Trophoblast cell (in vitro differentiated cells and primary cell): ENCODE measurements around the gene ZNF580.

ENCODE experiments used
- DNase-seq, 2 donors: peaks; one replicate each; pipeline ENCODE4 v3.0.0-alpha.2; 2016
- H2AFZ ChIP-seq: 2 replicates; pipeline ENCODE4 v1.6.1; 2013; ENCODE audit warnings: low read length, moderate library complexity, mild to moderate bottlenecking; ENCODE audit not compliant: insufficient read depth, poor library complexity
- H2AK5ac ChIP-seq: 2 replicates; pipeline ENCODE4 v1.6.1; 2013; ENCODE audit warnings: mild to moderate bottlenecking, low read length
- H2BK120ac ChIP-seq: 2 replicates; pipeline ENCODE4 v1.6.1; 2013; ENCODE audit warnings: low read length, mild to moderate bottlenecking, moderate library complexity; ENCODE audit not compliant: insufficient read depth, poor library complexity
- H2BK12ac ChIP-seq: 2 replicates; pipeline ENCODE4 v1.6.1; 2013; ENCODE audit warnings: mild to moderate bottlenecking, low read length, moderate library complexity
- H2BK5ac ChIP-seq: 2 replicates; pipeline ENCODE4 v1.6.1; 2013; ENCODE audit warnings: low read length, low read depth, moderate library complexity, mild to moderate bottlenecking; ENCODE audit not compliant: poor library complexity
- H3K14ac ChIP-seq: 2 replicates; pipeline ENCODE4 v1.6.1; 2013; ENCODE audit warnings: mild to moderate bottlenecking, low read length
- H3K18ac ChIP-seq: 2 replicates; pipeline ENCODE4 v1.6.1; 2013; ENCODE audit warnings: mild to moderate bottlenecking, low read length
- H3K23ac ChIP-seq: 2 replicates; pipeline ENCODE4 v1.6.1; 2013; ENCODE audit warnings: low read length
- H3K27ac ChIP-seq: 2 replicates; pipeline ENCODE4 v1.5.1; 2013; ENCODE audit warnings: low read depth, mild to moderate bottlenecking, inconsistent platforms, low read length, moderate library complexity
- H3K27me3 ChIP-seq: 2 replicates; pipeline ENCODE4 v1.6.1; 2013; ENCODE audit warnings: inconsistent platforms, mild to moderate bottlenecking, low read length, moderate library complexity; ENCODE audit not compliant: insufficient read depth
- H3K36me3 ChIP-seq, 2 experiments: 1 replicate in 1 of 2; 2 replicates in 1 of 2; pipeline ENCODE4 v1.6.1; 2013; ENCODE audit warnings: low read length in 2 of 2, mild to moderate bottlenecking in 2 of 2, moderate library complexity in 1 of 2; ENCODE audit not compliant: insufficient read depth in 2 of 2, control insufficient read depth in 1 of 2
- H3K4ac ChIP-seq: 2 replicates; pipeline ENCODE4 v1.6.1; 2013; ENCODE audit warnings: low read depth, mild to moderate bottlenecking, low read length, moderate library complexity
- H3K4me1 ChIP-seq, 2 experiments: 1 replicate in 1 of 2; 2 replicates in 1 of 2; pipeline ENCODE4 v1.6.1; 2013; ENCODE audit warnings: low read length in 2 of 2, mild to moderate bottlenecking in 2 of 2, moderate library complexity in 1 of 2; ENCODE audit not compliant: insufficient read depth in 2 of 2, control insufficient read depth in 1 of 2
- H3K4me2 ChIP-seq: 2 replicates; pipeline ENCODE4 v1.6.1; 2013; ENCODE audit warnings: inconsistent platforms, mild to moderate bottlenecking, low read length, moderate library complexity
- H3K4me3 ChIP-seq: 2 replicates; pipeline ENCODE4 v1.5.1; 2013; ENCODE audit warnings: mild to moderate bottlenecking, low read depth, low read length, inconsistent platforms
- H3K79me1 ChIP-seq: one replicate; pipeline ENCODE4 v1.6.1; 2013; ENCODE audit warnings: low read length
- H3K79me2 ChIP-seq: 2 replicates; pipeline ENCODE4 v1.6.1; 2013; ENCODE audit warnings: low read length, mild to moderate bottlenecking; ENCODE audit not compliant: control insufficient read depth, insufficient read depth, poor library complexity
- H3K9ac ChIP-seq: 2 replicates; pipeline ENCODE4 v1.6.1; 2013; ENCODE audit warnings: mild to moderate bottlenecking, low read length
- H3K9me3 ChIP-seq: 2 replicates; pipeline ENCODE4 v1.6.1; 2013; ENCODE audit warnings: low read depth, mild to moderate bottlenecking, control low read depth, inconsistent platforms, low read length; ENCODE audit not compliant: insufficient read depth
- H4K12ac ChIP-seq: 2 replicates; pipeline ENCODE4 v1.6.1; 2013; ENCODE audit warnings: low read depth, mild to moderate bottlenecking, low read length, moderate library complexity
- H4K8ac ChIP-seq: 2 replicates; pipeline ENCODE4 v1.6.1; 2013; ENCODE audit warnings: low read depth, mild to moderate bottlenecking, low read length, moderate library complexity
- H4K91ac ChIP-seq: one replicate; pipeline ENCODE4 v1.6.1; 2013; ENCODE audit warnings: low read depth, mild to moderate bottlenecking, low read length, moderate library complexity
- WGBS: extraction: QIAGEN DNeasy Blood & Tissue Kit; methylation state at CpG from one replicate; pipeline ENCODE4 v1.1.7; 2013; ENCODE audit warnings: missing lambda C conversion rate; ENCODE audit not compliant: insufficient read length, insufficient coverage; ENCODE audit errors: extremely low coverage; 5-methylcytosine and 5-hydroxymethylcytosine counted together

ZNF580 gene

DNA sequence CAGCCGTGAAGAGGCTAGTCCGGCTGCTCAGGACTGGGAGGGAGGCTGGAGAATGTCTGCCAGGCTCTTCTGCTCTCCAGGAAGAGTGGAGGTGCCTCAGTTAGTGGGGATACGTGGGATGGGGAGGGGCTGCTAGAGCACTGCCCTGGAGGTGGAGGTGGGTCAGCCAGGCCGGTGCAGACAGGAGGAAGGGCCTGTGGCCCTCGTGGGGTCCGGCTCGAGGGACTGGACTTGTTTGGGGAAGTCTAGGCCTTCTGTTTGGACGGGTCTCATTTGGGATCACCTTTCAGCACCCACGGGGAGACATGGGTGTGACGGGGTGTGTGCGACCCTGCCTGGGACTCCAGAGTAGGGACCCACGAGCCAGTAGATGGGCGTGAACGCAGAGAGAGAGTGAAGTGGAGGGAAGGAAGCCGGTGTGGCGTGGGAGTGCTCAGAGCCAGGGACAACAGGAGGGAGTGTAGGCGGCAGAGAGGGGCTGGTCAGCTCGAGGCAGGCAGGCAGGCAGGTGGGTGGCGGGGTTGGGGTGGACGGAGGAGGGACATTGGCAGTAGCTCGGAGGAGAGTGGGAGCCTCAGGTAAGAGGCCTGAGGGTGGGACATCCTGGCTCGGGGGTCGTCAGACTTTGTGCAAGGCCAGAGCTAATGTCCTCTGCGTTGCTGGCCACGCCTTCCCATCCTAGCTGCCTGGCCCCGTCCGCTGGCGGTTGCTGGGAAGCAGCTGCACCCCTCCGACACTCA lies 45.7 kb downstream of the ZNF580 start:
- H2AFZ ChIP-seq: no peak overlapping the region
- peaks cover 81 to 82% of the 10 kb centered on the region in 2 experiments for H3K36me3 ChIP-seq
- H4K12ac ChIP-seq: no peak overlapping the region
- no peak overlapping the region for H2BK12ac ChIP-seq
- H3K79me2 ChIP-seq: no peaks in the 10 kb centered on the region
- no peak overlapping the region for H2BK5ac ChIP-seq
- WGBS: no CpG with 5 or more reads among the region's 29 CpGs
- DNase-seq: no peak
- H3K27ac ChIP-seq: no peak overlapping the region
- H3K9ac ChIP-seq: no peak overlapping the region
- no peaks in the 10 kb centered on the region for H3K79me1 ChIP-seq
- no peak overlapping the region for H4K8ac ChIP-seq
- no peak overlapping the region for H4K91ac ChIP-seq
- H3K4me3 ChIP-seq: peak overlapping the region; percentile 16
- no peak overlapping the region for H3K4me2 ChIP-seq
- H2BK120ac ChIP-seq: no peak overlapping the region
- no peak overlapping the region for H3K14ac ChIP-seq
- H3K23ac ChIP-seq: no peak overlapping the region
- H3K4ac ChIP-seq: no peak overlapping the region
- H3K9me3 ChIP-seq: peaks cover 2% of the 10 kb centered on the region
- H3K27me3 ChIP-seq: no peaks in the 10 kb centered on the region
- no peak overlapping the region for H3K18ac ChIP-seq
- no peaks in the 10 kb centered on the region for H3K4me1 ChIP-seq
- H2AK5ac ChIP-seq: no peak overlapping the region

DNA sequence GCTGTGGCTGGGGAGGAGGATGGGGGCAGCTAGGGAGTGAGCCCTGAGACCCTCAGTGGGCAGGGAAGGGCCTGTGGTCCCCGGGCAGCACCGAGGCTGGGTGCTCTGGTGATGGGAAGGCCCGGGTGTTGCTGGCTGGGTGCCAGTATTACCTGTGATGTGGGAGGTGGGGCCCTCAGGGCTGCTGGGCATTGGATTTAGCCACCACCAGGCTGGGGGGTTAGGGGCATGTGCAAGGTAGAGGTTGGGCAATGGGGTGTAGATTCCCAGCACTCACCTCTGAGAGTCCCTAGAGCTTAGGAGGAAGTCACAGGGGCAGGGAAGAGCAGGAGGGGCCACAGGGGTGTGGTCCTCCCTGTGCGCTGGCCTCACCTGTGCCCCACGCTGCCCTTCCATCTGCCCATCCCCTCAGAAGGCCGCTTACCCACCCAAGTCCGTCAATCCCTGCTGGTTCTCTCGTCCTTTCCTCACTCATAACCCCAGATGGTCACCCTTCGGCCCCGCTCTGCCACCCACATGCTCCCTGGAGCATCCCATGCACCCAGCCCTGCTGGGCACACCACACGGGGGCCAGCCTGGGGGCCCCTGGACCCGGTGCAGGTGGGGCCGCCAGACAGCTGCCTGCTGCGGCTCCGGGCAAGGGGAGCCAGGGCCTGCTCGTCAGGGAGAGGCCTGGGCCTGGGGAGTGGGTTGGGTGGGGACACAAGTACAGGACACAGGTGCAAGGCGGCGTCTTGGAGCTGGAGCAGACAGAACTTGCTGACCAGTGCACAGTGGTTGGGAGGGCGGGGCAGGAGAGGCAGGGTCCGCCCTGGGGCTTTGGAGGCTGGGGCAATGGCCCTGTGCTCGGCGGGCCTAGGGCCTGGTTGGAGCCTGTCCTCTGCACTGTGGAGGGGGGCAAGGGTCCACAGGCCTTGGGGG lies 46.7 kb downstream of the ZNF580 start:
- H3K4me2 ChIP-seq: no peak overlapping the region
- H3K9me3 ChIP-seq: peaks cover 2% of the 10 kb centered on the region
- H3K4me3 ChIP-seq: no peak overlapping the region
- H3K27me3 ChIP-seq: no peaks in the 10 kb centered on the region
- no peaks in the 10 kb centered on the region for H3K79me1 ChIP-seq
- H3K9ac ChIP-seq: no peak overlapping the region
- peaks cover 82 to 84% of the 10 kb centered on the region in 2 experiments for H3K36me3 ChIP-seq
- no peak overlapping the region for H4K12ac ChIP-seq
- no peaks in the 10 kb centered on the region for H3K4me1 ChIP-seq
- no peak overlapping the region for H3K14ac ChIP-seq
- H4K91ac ChIP-seq: no peak overlapping the region
- DNase-seq: no peak
- no peak overlapping the region for H2AK5ac ChIP-seq
- no peak overlapping the region for H3K23ac ChIP-seq
- no peak overlapping the region for H2BK12ac ChIP-seq
- no CpG with 5 or more reads among the region's 22 CpGs for WGBS
- H2BK120ac ChIP-seq: no peak overlapping the region
- no peaks in the 10 kb centered on the region for H3K79me2 ChIP-seq
- H3K18ac ChIP-seq: no peak overlapping the region
- no peak overlapping the region for H4K8ac ChIP-seq
- no peak overlapping the region for H3K27ac ChIP-seq
- H2AFZ ChIP-seq: no peak overlapping the region
- no peak overlapping the region for H3K4ac ChIP-seq
- H2BK5ac ChIP-seq: no peak overlapping the region

DNA sequence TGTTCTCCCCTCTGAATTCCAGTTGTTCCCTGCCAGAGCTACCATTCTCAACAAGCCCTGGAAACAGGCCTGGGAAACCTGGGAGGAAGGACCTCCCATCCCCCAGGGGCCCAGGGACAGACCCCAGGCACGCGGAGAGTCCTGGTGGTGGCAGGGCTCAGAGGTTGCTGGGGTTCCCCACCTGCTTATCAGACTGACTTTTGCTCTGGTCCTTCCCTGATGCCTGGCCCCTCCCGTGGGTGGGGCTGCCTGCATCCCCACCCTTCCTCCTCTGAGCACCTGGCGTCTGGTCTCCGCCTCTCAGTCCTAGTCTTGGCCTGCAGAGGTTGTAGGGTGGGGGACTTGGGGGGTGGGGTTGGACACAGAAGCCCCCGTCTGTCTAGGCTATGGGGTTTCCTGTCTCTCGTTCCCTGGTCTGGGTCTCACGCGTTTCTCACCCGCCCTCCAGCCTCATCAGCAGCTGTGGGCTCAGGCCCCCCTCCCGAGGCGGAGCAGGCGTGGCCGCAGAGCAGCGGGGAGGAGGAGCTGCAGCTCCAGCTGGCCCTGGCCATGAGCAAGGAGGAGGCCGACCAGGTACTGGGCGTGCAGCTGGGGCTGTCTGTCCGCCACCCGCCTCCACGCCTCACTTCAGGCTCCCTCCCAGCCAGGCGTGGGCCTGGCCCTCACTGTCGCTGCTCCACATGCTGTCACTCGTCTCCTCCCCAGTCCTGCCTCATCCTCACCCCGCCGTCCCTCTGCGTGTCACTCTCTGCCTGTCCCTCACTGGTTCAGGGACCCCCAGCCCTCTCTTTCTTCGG lies 47.8 kb downstream of the ZNF580 start:
- H2BK5ac ChIP-seq: no peak overlapping the region
- H3K9me3 ChIP-seq: peaks cover 2% of the 10 kb centered on the region
- H3K27ac ChIP-seq: no peak overlapping the region
- H3K4me3 ChIP-seq: no peak overlapping the region
- H3K4ac ChIP-seq: no peak overlapping the region
- no peak overlapping the region for H4K91ac ChIP-seq
- H3K36me3 ChIP-seq: peaks cover 89 to 90% of the 10 kb centered on the region in 2 experiments
- WGBS: no CpG with 5 or more reads among the region's 27 CpGs
- H3K18ac ChIP-seq: no peak overlapping the region
- no peak overlapping the region for H3K9ac ChIP-seq
- H2BK120ac ChIP-seq: no peak overlapping the region
- no peak overlapping the region for H2AFZ ChIP-seq
- no peaks in the 10 kb centered on the region for H3K79me1 ChIP-seq
- no peak overlapping the region for H4K8ac ChIP-seq
- H3K4me1 ChIP-seq: no peaks in the 10 kb centered on the region
- no peak overlapping the region for H4K12ac ChIP-seq
- no peak overlapping the region for H2AK5ac ChIP-seq
- DNase-seq: no peak
- no peaks in the 10 kb centered on the region for H3K79me2 ChIP-seq
- no peak overlapping the region for H3K23ac ChIP-seq
- H3K27me3 ChIP-seq: no peaks in the 10 kb centered on the region
- no peak overlapping the region for H3K4me2 ChIP-seq
- H2BK12ac ChIP-seq: no peak overlapping the region
- no peak overlapping the region for H3K14ac ChIP-seq

DNA sequence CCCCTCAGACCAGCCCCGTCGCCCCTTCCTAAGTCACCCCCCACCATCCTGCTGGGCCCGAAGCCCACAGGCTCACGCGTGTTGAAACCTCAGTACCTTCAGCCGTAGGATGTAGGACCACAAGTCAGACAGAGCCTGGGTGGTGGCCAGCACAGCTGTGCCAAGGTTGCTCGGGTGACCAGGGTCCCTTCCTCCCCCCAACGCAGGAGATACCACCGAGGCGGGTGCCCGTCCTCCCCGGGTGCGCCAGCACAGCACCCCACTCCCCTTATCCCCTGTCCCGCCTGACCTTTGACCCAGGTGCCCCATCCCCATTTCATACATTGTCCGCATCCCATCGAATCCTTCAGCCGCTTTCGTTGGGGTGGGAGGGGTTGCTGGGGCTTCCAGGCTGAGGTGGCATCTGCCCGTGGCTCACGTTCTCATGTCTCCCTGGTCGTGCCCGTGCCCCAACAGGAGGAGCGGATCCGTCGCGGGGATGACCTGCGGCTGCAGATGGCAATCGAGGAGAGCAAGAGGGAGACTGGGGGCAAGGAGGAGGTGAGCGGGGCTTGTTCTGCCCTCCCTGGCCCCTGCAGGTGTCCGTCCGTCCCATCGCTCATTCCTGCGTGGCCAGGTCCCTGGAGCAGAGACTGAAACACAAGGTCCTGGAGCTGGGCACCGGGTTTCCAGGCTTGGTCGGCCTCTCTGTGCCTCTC lies 48.8 kb downstream of the ZNF580 start:
- no peak for DNase-seq
- Histone ChIP-seq H3K27me3 (no peaks in the 10 kb centered on the region), H3K27ac (no peak overlapping the region), H2AK5ac (no peak overlapping the region), H3K4me2 (no peak overlapping the region), H3K23ac (no peak overlapping the region), H3K4me1 (no peaks in the 10 kb centered on the region), H3K9ac (no peak overlapping the region), H2AFZ (no peak overlapping the region), H3K9me3 (peaks cover 2% of the 10 kb centered on the region), H3K4ac (no peak overlapping the region), H2BK120ac (no peak overlapping the region), H4K8ac (no peak overlapping the region), H2BK12ac (no peak overlapping the region), H4K91ac (no peak overlapping the region), H3K79me1 (no peaks in the 10 kb centered on the region), H3K18ac (no peak overlapping the region), H3K36me3 (peaks cover 89 to 92% of the 10 kb centered on the region in 2 experiments), H2BK5ac (no peak overlapping the region), H4K12ac (no peak overlapping the region), H3K14ac (no peak overlapping the region), H3K79me2 (no peaks in the 10 kb centered on the region), H3K4me3 (no peak overlapping the region)
- WGBS: no CpG with 5 or more reads among the region's 35 CpGs
